K562 (cell line): ENCODE results near the gene TTC33. TPM values are rescaled to one million over a fixed set of nuclear protein-coding genes. Genes with fewer than 3 reads are reported as not detected.

Experiments
- ATAC-seq: fragments of 200-7000 bp; cut with Tn5 transposase; 3 replicates; pipeline ENCODE4 v1.9.1; 2020; ENCODE audit warnings: moderate library complexity
- BruUV-seq: library from RNA; stranded (reverse); fragments of 400-500 nt; replicated peaks from 2 replicates; lab custom pipeline; 2021; lab: Mats Ljungman, UMichigan
- CTCF ChIA-PET: fragments of 300-600 bp; formaldehyde crosslinking; extraction: SDS; loops from one replicate; lab custom pipeline; 2021; ENCODE audit warnings: low intra/inter-chr PET ratio; lab: Yijun Ruan, JAX
- POLR2A ChIA-PET: fragments of 300-600, 350-650 bp; sonication (Branson Sonifier 250); formaldehyde crosslinking; extraction: SDS; loops from one replicate; lab custom pipeline; 2021; ENCODE audit warnings: antibody characterized with exemption, inconsistent platforms; lab: Yijun Ruan, JAX
- DNase-seq, 4 experiments: peaks; one replicate each; pipeline versions ENCODE4 v3.0.0 to v3.0.0-alpha.2; 2011 to 2018; ENCODE audit warnings: low spot score in 3 of 4, mixed read lengths in 3 of 4; ENCODE audit errors: extremely low read depth in 1 of 4
- FAIRE-seq: peaks from 2 replicates; lab custom pipeline; 2011; peaks lifted over from hg19 to GRCh38; lab: Jason Lieb, UNC
- H2AFZ ChIP-seq: 2 replicates; pipeline ENCODE4 v1.6.0; 2011; ENCODE audit warnings: low read depth, low read length, control low read depth, inconsistent platforms
- H3K27ac ChIP-seq: fragments of 200-600 bp; 3 replicates; pipeline ENCODE4 v1.8.0; 2011; ENCODE audit warnings: low read depth, mild to moderate bottlenecking, control low read depth, inconsistent platforms, low read length, moderate library complexity, mixed read lengths; ENCODE audit errors: extremely low read depth
- H3K27me3 ChIP-seq, 2 experiments: fragments of 300-600 bp in 1 of 2; 2 replicates in 1 of 2; 3 replicates in 1 of 2; pipeline versions ENCODE4 v1.6.0 to v1.8.0; 2011; ENCODE audit warnings: inconsistent platforms in 2 of 2, low read length in 2 of 2, mild to moderate bottlenecking in 1 of 2, mixed read lengths in 1 of 2, moderate library complexity in 1 of 2; ENCODE audit not compliant: control insufficient read depth in 2 of 2, insufficient read depth in 2 of 2
- H3K36me3 ChIP-seq: fragments of 300-600 bp; 3 replicates; pipeline ENCODE4 v1.8.0; 2011; ENCODE audit warnings: mild to moderate bottlenecking, low read length, inconsistent platforms; ENCODE audit not compliant: control insufficient read depth, insufficient read depth
- H3K4me1 ChIP-seq, 2 experiments: fragments of 200-600 bp in 1 of 2; replicated peaks in 1 of 2; 2 replicates in 1 of 2; 3 replicates in 1 of 2; pipeline versions ENCODE4 v1.5.1 to v1.8.0; 2011; ENCODE audit warnings: inconsistent platforms in 2 of 2, low read length in 2 of 2, mild to moderate bottlenecking in 1 of 2, mixed read lengths in 1 of 2, moderate library complexity in 1 of 2; ENCODE audit not compliant: control insufficient read depth in 2 of 2, insufficient read depth in 2 of 2
- H3K4me2 ChIP-seq: 2 replicates; pipeline ENCODE4 v1.6.1; 2011; ENCODE audit warnings: low read length, control low read depth, inconsistent platforms, mixed read lengths; ENCODE audit not compliant: insufficient read depth
- H3K4me3 ChIP-seq: fragments of 200-600 bp; sonication (generic), shearing (Covaris generic); 2 replicates; pipeline ENCODE4 v1.5.1; 2016; ENCODE audit warnings: control low read depth, inconsistent platforms
- H3K79me2 ChIP-seq: fragments of 200-600 bp; 3 replicates; pipeline ENCODE4 v1.8.0; 2011; ENCODE audit warnings: low read length, inconsistent platforms; ENCODE audit not compliant: control insufficient read depth, insufficient read depth
- H3K9ac ChIP-seq, 2 experiments: 2 replicates each; pipeline versions ENCODE4 v1.6.0 to v1.6.1; 2011; ENCODE audit warnings: low read depth in 2 of 2, low read length in 2 of 2, control low read depth in 1 of 2, inconsistent platforms in 1 of 2, mild to moderate bottlenecking in 1 of 2, mixed read lengths in 1 of 2; ENCODE audit not compliant: insufficient read depth in 1 of 2
- H3K9me1 ChIP-seq: one replicate; pipeline ENCODE4 v1.6.0; 2011; ENCODE audit warnings: inconsistent platforms, mild to moderate bottlenecking, low read length, moderate library complexity; ENCODE audit not compliant: control insufficient read depth, insufficient read depth
- H3K9me3 ChIP-seq: replicated peaks from 2 replicates; pipeline ENCODE4 v1.5.1; 2011; ENCODE audit warnings: low read depth, low read length, inconsistent platforms; ENCODE audit not compliant: control insufficient read depth, insufficient read depth
- H4K20me1 ChIP-seq: replicated peaks from 2 replicates; pipeline ENCODE4 v1.6.1; 2011; ENCODE audit warnings: low read length, inconsistent platforms, mixed read lengths; ENCODE audit not compliant: control insufficient read depth, insufficient read depth
- CHD1 ChIP-seq: fragments of 200-600 bp; sonication (generic); IDR thresholded peaks from one replicate; pipeline ENCODE4 v1.6.1; 2012; ENCODE audit warnings: mild to moderate bottlenecking, moderate library complexity, low read length, inconsistent platforms
- NFATC3 ChIP-seq: fragments of 450-650 bp; IDR thresholded peaks from 2 replicates; pipeline ENCODE4 v1.6.1; 2017; ENCODE audit warnings: mild to moderate bottlenecking
- NFE2L1 ChIP-seq: fragments of 450-650 bp; IDR thresholded peaks from 2 replicates; pipeline ENCODE4 v1.6.1; 2016; ENCODE audit warnings: missing genetic modification characterization, low read depth, mild to moderate bottlenecking, missing compliant biosample characterization, moderate library complexity, borderline replicate concordance
- PML ChIP-seq: IDR thresholded peaks from 2 replicates; pipeline ENCODE4 v1.6.1; 2012; ENCODE audit warnings: low read length, inconsistent platforms
- TEAD1 ChIP-seq, 2 experiments: fragments of 450-650 bp in 1 of 2; sonication (generic) in 1 of 2; formaldehyde crosslinking; IDR thresholded peaks; 2 replicates each; pipeline versions ENCODE4 v1.4.0 to v1.8.0; 2020 to 2022; ENCODE audit warnings: mild to moderate bottlenecking in 2 of 2, missing genetic modification reagents in 1 of 2
- XRCC3 ChIP-seq: fragments of 450-650 bp; IDR thresholded peaks from 2 replicates; pipeline ENCODE4 v1.6.1; 2017; ENCODE audit warnings: mild to moderate bottlenecking, moderate library complexity
- ZNF655 ChIP-seq: fragments of 250-450 bp; sonication (Bioruptor Pico); IDR thresholded peaks from 2 replicates; pipeline ENCODE4 v1.5.0; 2021
- WGBS: fragments of 100-300 bp; shearing (Covaris generic); methylation state at CpG from one replicate; pipeline ENCODE4 v1.1.6; 2016; ENCODE audit warnings: low coverage, mixed read lengths; ENCODE audit not compliant: insufficient coverage; ENCODE audit errors: missing lambda C conversion rate; 5-methylcytosine and 5-hydroxymethylcytosine counted together
- in situ Hi-C: fragments of 300-500 bp; cut with MboI; formaldehyde crosslinking; loops from 4 replicates; pipeline ENCODE4 v1.15.0; 2018; ENCODE audit warnings: inconsistent platforms, mixed read lengths
- intact Hi-C: fragments of 100-400 bp; cut with micrococcal nuclease; formaldehyde crosslinking; loops from 2 replicates; pipeline ENCODE4 v1.14.2; 2022
- polyA plus RNA-seq, 8 experiments: library from polyadenylated mRNA; depleted of rRNA in 4 of 8; stranded (reverse) in 5 of 8; unstranded in 3 of 8; fragments of >200 nt; fragmentation: Nextera tagmentation in 2 of 8; fragmentation: Illumina TruSeq in 1 of 8; extraction: Ambion mirVana in 2 of 8; extraction: Trizol in 1 of 8; gene quantifications; 2 replicates each; pipeline versions ENCODE4 v1.2.1 to v1.2.3, GENCODE V29; 2011 to 2014; ENCODE audit warnings: inconsistent platforms in 1 of 8, missing spikeins in 1 of 8
- total RNA-seq, 7 experiments: library from RNA; depleted of rRNA in 6 of 7; stranded (reverse); fragments of >200 nt in 6 of 7; fragmentation: Illumina TruSeq in 2 of 7; extraction: Trizol in 2 of 7; gene quantifications; 2 replicates each; pipeline versions ENCODE4 v1.2.1 to v1.2.3, GENCODE V29; 2011 to 2021; ENCODE audit warnings: low replicate concordance in 1 of 7
- TF ChIP-seq, protein P1 (sequence below): fragments of 250-450 bp; sonication (Bioruptor Pico); IDR thresholded peaks from 2 replicates; pipeline ENCODE4 v1.4.0; 2020
- TF ChIP-seq, protein P2 (sequence below): IDR thresholded peaks from 2 replicates; pipeline ENCODE4 v1.6.1; 2016; ENCODE audit warnings: missing genetic modification characterization, missing compliant biosample characterization
- TF ChIP-seq, protein P3 (sequence below): fragments of 250-450 bp; sonication (Bioruptor Pico); IDR thresholded peaks from 2 replicates; pipeline ENCODE4 v1.5.1; 2021; ENCODE audit warnings: mild to moderate bottlenecking

TTC33 gene
- total and polyA plus RNA-seq, 9 of the 15 experiments (the other 6 are each of a cell fraction or from before 2014, with no cell fraction given): 11.5 to 24.9 (median 21.1) TPM

DNA sequence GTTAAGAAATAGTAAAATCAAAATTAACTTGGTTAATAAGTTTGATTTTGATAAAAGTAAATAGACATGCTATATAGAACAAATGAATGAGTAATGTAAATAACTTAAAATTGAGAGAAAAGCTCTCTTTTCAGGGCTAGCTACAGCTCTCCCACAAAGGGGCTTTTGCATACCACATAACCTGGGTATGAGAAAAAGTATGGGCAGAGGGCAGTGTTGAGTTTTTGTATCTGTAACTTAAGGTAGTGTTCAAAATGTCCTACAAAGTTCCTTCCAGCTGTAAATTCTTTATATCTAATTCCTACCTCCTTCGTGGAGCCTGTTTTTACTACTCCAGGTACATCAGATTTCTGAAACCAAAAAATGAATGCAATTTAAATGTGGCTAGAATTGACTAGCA is 18.9 kb upstream of the TTC33 start (continued):
- TF ChIP-seq, protein P1, sequence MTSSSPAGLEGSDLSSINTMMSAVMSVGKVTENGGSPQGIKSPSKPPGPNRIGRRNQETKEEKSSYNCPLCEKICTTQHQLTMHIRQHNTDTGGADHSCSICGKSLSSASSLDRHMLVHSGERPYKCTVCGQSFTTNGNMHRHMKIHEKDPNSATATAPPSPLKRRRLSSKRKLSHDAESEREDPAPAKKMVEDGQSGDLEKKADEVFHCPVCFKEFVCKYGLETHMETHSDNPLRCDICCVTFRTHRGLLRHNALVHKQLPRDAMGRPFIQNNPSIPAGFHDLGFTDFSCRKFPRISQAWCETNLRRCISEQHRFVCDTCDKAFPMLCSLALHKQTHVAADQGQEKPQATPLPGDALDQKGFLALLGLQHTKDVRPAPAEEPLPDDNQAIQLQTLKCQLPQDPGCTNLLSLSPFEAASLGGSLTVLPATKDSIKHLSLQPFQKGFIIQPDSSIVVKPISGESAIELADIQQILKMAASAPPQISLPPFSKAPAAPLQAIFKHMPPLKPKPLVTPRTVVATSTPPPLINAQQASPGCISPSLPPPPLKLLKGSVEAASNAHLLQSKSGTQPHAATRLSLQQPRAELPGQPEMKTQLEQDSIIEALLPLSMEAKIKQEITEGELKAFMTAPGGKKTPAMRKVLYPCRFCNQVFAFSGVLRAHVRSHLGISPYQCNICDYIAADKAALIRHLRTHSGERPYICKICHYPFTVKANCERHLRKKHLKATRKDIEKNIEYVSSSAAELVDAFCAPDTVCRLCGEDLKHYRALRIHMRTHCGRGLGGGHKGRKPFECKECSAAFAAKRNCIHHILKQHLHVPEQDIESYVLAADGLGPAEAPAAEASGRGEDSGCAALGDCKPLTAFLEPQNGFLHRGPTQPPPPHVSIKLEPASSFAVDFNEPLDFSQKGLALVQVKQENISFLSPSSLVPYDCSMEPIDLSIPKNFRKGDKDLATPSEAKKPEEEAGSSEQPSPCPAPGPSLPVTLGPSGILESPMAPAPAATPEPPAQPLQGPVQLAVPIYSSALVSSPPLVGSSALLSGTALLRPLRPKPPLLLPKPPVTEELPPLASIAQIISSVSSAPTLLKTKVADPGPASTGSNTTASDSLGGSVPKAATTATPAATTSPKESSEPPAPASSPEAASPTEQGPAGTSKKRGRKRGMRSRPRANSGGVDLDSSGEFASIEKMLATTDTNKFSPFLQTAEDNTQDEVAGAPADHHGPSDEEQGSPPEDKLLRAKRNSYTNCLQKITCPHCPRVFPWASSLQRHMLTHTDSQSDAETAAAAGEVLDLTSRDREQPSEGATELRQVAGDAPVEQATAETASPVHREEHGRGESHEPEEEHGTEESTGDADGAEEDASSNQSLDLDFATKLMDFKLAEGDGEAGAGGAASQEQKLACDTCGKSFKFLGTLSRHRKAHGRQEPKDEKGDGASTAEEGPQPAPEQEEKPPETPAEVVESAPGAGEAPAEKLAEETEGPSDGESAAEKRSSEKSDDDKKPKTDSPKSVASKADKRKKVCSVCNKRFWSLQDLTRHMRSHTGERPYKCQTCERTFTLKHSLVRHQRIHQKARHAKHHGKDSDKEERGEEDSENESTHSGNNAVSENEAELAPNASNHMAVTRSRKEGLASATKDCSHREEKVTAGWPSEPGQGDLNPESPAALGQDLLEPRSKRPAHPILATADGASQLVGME: no peak
- TF ChIP-seq NFATC3: no peak

GRCh38 chr5:40770764-40771163 is 15.0 kb upstream of the TTC33 start:
- BruUV-seq: no TSS peak
- H2AFZ ChIP-seq: no peak overlapping the region
- no peaks in the 10 kb centered on the region for H4K20me1 ChIP-seq
- H3K27ac ChIP-seq: no peak overlapping the region
- H3K9ac ChIP-seq: no peak overlapping the region
- H3K4me1 ChIP-seq: no peaks in the 10 kb centered on the region
- 97% methylated on average over 5 of the region's 5 CpGs for WGBS
- in situ Hi-C loops (no loop called here), intact Hi-C loops (no loop called here)
- peaks cover 84% of the 10 kb centered on the region for H3K36me3 ChIP-seq
- CTCF ChIA-PET: no interaction called here
- no peaks in the 10 kb centered on the region for H3K9me3 ChIP-seq
- ATAC-seq (no peak), FAIRE-seq (no peak), DNase-seq (no peak)
- H3K4me3 ChIP-seq: no peak overlapping the region
- H3K9me1 ChIP-seq: no peaks in the 10 kb centered on the region
- no peak overlapping the region for H3K4me2 ChIP-seq
- no peaks in the 10 kb centered on the region for H3K27me3 ChIP-seq
- POLR2A ChIA-PET: interaction anchor here (1.0 to 1.6 kb wide), 3 partner anchors 9 to 15 kb away, joined by 4 to 5 read pairs (median 5); partner anchors contain the start of gene TTC33
- H3K79me2 ChIP-seq: peaks cover 9% of the 10 kb centered on the region; the same call in 1 of the 3 replicates
- no peak for TF ChIP-seq NFE2L1 (tag)
- TF ChIP-seq, protein P2, sequence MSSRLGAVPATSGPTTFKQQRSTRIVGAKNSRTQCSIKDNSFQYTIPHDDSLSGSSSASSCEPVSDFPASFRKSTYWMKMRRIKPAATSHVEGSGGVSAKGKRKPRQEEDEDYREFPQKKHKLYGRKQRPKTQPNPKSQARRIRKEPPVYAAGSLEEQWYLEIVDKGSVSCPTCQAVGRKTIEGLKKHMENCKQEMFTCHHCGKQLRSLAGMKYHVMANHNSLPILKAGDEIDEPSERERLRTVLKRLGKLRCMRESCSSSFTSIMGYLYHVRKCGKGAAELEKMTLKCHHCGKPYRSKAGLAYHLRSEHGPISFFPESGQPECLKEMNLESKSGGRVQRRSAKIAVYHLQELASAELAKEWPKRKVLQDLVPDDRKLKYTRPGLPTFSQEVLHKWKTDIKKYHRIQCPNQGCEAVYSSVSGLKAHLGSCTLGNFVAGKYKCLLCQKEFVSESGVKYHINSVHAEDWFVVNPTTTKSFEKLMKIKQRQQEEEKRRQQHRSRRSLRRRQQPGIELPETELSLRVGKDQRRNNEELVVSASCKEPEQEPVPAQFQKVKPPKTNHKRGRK (tag): no peak
- TF ChIP-seq PML: no peak
- TF ChIP-seq CHD1: no peak
- no peak for TF ChIP-seq TEAD1 (CRISPR knock-in tag; IDR thresholded peaks at IDR 0.05)
- no peak for TF ChIP-seq XRCC3
- TF ChIP-seq ZNF655 (CRISPR knock-in tag): no peak
- TF ChIP-seq, protein P3, sequence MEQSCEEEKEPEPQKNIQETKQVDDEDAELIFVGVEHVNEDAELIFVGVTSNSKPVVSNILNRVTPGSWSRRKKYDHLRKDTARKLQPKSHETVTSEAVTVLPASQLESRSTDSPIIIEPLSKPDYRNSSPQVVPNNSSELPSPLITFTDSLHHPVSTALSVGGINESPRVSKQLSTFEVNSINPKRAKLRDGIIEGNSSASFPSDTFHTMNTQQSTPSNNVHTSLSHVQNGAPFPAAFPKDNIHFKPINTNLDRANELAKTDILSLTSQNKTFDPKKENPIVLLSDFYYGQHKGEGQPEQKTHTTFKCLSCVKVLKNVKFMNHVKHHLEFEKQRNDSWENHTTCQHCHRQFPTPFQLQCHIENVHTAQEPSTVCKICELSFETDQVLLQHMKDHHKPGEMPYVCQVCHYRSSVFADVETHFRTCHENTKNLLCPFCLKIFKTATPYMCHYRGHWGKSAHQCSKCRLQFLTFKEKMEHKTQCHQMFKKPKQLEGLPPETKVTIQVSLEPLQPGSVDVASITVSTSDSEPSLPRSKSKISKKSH: no peak
